Measurements from ENCODE around the gene LYPD3.

- TF ChIP-seq SIN3A (IDR thresholded peaks at IDR 0.05; ENCODE audit: borderline replicate concordance, insufficient read depth, low read length): no peak
- TF ChIP-seq TAF1 (IDR thresholded peaks at IDR 0.05; ENCODE audit: borderline replicate concordance, insufficient read depth, low read length): no peak
Observed at GRCh38 chr19:43469160-43469480, 3.7 kb upstream of the LYPD3 start.

Data from PFSK-1 (cell line).